PC-3 (cell line): ENCODE results near the gene LTBP3. TPM values are rescaled to one million over a fixed set of nuclear protein-coding genes. Genes with fewer than 3 reads are reported as not detected.

Experiments
- ATAC-seq: fragments of 200-7000 bp; cut with Tn5 transposase; 2 replicates; pipeline ENCODE4 v1.9.1; 2020; ENCODE audit warnings: mild to moderate bottlenecking, moderate library complexity
- BruUV-seq: library from RNA; stranded (reverse); fragments of 400-500 nt; replicated peaks from 2 replicates; lab custom pipeline; 2021; lab: Mats Ljungman, UMichigan
- CTCF ChIA-PET: fragments of 300-600 bp; sonication (Branson Sonifier 250); formaldehyde crosslinking; loops from one replicate; lab custom pipeline; 2022; ENCODE audit warnings: antibody characterized with exemption; lab: Charles Lee
- POLR2A ChIA-PET: fragments of 300-600 bp; sonication (Branson Sonifier 250); formaldehyde crosslinking; loops from one replicate; lab custom pipeline; 2022; ENCODE audit warnings: antibody characterized with exemption; ENCODE audit not compliant: unreplicated experiment; lab: Charles Lee
- DNase-seq: peaks from one replicate; pipeline ENCODE4 v3.0.0-alpha.2; 2015
- H2AFZ ChIP-seq: fragments of 300-600 bp; sonication (generic); 2 replicates; pipeline ENCODE4 v1.6.0; 2016; ENCODE audit warnings: antibody characterized with exemption, low read length
- H3F3A ChIP-seq: fragments of 300-600 bp; sonication (generic); one replicate; pipeline ENCODE4 v1.6.0; 2017; ENCODE audit warnings: antibody characterized with exemption, low read length, control low read depth, mild to moderate bottlenecking; ENCODE audit not compliant: unreplicated experiment
- H3K27ac ChIP-seq: fragments of 300-600 bp; sonication (generic); 2 replicates; pipeline ENCODE4 v1.5.1; 2016; ENCODE audit warnings: mild to moderate bottlenecking, low read length
- H3K27me3 ChIP-seq: fragments of 300-600 bp; sonication (generic); 2 replicates; pipeline ENCODE4 v1.6.1; 2016; ENCODE audit warnings: low read length, mixed read lengths
- H3K36me3 ChIP-seq: fragments of 300-600 bp; sonication (generic); 2 replicates; pipeline ENCODE4 v1.6.1; 2016; ENCODE audit warnings: low read depth, mixed run types, low read length, mixed read lengths
- H3K4me1 ChIP-seq: fragments of 300-600 bp; sonication (generic); 2 replicates; pipeline ENCODE4 v1.5.1; 2016; ENCODE audit warnings: low read length; ENCODE audit not compliant: insufficient read depth
- H3K4me2 ChIP-seq: fragments of 300-600 bp; sonication (generic); 2 replicates; pipeline ENCODE4 v1.6.0; 2016; ENCODE audit warnings: low read length
- H3K4me3 ChIP-seq: fragments of 300-600 bp; sonication (generic); 2 replicates; pipeline ENCODE4 v1.5.1; 2016; ENCODE audit warnings: mild to moderate bottlenecking, low read length, mixed read lengths
- H3K79me2 ChIP-seq: fragments of 300-600 bp; sonication (generic); 2 replicates; pipeline ENCODE4 v1.6.1; 2017; ENCODE audit warnings: low read length, mixed read lengths
- H3K9ac ChIP-seq: fragments of 300-600 bp; sonication (generic); 2 replicates; pipeline ENCODE4 v1.6.0; 2016; ENCODE audit warnings: mild to moderate bottlenecking, low read length
- H3K9me2 ChIP-seq: fragments of 300-600 bp; sonication (generic); replicated peaks from 2 replicates; pipeline ENCODE4 v1.6.1; 2016; ENCODE audit warnings: mixed run types, low read length, mixed read lengths
- H3K9me3 ChIP-seq: fragments of 300-600 bp; sonication (generic); 2 replicates; pipeline ENCODE4 v1.6.1; 2016; ENCODE audit warnings: low read length, mixed read lengths
- H4K20me1 ChIP-seq: fragments of 300-600 bp; sonication (generic); 2 replicates; pipeline ENCODE4 v1.6.1; 2016; ENCODE audit warnings: low read length, mixed read lengths
- CTCF ChIP-seq: fragments of 300-600 bp; sonication (generic); conservative IDR thresholded peaks from 2 replicates; pipeline ENCODE4 v1.5.1; 2017; ENCODE audit warnings: antibody characterized with exemption, low read depth, mild to moderate bottlenecking, low read length
- EZH2 ChIP-seq: fragments of 300-600 bp; sonication (generic); IDR thresholded peaks from one replicate; pipeline ENCODE4 v1.6.1; 2017; ENCODE audit warnings: antibody characterized with exemption, mild to moderate bottlenecking, low read length; ENCODE audit not compliant: unreplicated experiment
- EZH2phosphoT487 ChIP-seq: fragments of 300-600 bp; sonication (generic); IDR thresholded peaks from 2 replicates; pipeline ENCODE4 v1.6.1; 2018; ENCODE audit warnings: mild to moderate bottlenecking, antibody characterized with exemption, low read length, borderline replicate concordance
- intact Hi-C: fragments of 100-400 bp; cut with micrococcal nuclease; formaldehyde crosslinking; loops from 2 replicates; pipeline ENCODE4 v1.9.0; 2023
- total RNA-seq: library from RNA; depleted of rRNA; stranded (reverse); fragments of >200 nt; gene quantifications from 2 replicates; pipeline ENCODE4 v1.2.3, GENCODE V29; 2014

LTBP3 gene
- total RNA-seq, 1 experiment from 2014 or later = 197 TPM

DNA sequence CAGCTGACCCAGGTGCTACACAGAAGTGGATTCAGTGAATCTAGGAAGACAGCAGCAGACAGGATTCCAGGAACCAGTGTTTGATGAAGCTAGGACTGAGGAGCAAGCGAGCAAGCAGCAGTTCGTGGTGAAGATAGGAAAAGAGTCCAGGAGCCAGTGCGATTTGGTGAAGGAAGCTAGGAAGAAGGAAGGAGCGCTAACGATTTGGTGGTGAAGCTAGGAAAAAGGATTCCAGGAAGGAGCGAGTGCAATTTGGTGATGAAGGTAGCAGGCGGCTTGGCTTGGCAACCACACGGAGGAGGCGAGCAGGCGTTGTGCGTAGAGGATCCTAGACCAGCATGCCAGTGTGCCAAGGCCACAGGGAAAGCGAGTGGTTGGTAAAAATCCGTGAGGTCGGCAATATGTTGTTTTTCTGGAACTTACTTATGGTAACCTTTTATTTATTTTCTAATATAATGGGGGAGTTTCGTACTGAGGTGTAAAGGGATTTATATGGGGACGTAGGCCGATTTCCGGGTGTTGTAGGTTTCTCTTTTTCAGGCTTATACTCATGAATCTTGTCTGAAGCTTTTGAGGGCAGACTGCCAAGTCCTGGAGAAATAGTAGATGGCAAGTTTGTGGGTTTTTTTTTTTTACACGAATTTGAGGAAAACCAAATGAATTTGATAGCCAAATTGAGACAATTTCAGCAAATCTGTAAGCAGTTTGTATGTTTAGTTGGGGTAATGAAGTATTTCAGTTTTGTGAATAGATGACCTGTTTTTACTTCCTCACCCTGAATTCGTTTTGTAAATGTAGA, 57.6 kb downstream of the LTBP3 start:
- H3K9ac ChIP-seq = peak overlapping the region; percentile 97
- no peaks in the 10 kb centered on the region for H3K27me3 ChIP-seq
- H3K27ac ChIP-seq = peak overlapping the region; percentile 95
- intact Hi-C loops = no loop called here
- ATAC-seq (no peak), DNase-seq (peak; percentile 50)
- H3K36me3 ChIP-seq = peaks cover 63% of the 10 kb centered on the region
- ChIA-PET POLR2A (interaction anchor here (0.5 to 2.3 kb wide), 11 partner anchors 8 to 1183 kb away, joined by 3 to 31 read pairs (median 6); partner anchors contain the start of genes NEAT1 and PRDX5), CTCF (interaction anchor here (0.7 to 1.0 kb wide), 2 partner anchors 29 to 169 kb away, joined by 3 to 4 read pairs; no protein-coding TSS in a partner anchor)
- no TSS peak for BruUV-seq
- peaks cover 90% of the 10 kb centered on the region for H3K79me2 ChIP-seq
- no peak for TF ChIP-seq EZH2
- H3K9me2 ChIP-seq = no peaks in the 10 kb centered on the region
- peaks cover 54% of the 10 kb centered on the region for H3K4me1 ChIP-seq
- no peak overlapping the region for H2AFZ ChIP-seq
- H3K4me2 ChIP-seq = peak overlapping the region; percentile 90
- peaks cover 64% of the 10 kb centered on the region for H3F3A ChIP-seq
- peak overlapping the region; percentile 95 for H3K4me3 ChIP-seq
- H3K9me3 ChIP-seq = no peaks in the 10 kb centered on the region
- H4K20me1 ChIP-seq = peaks cover 66% of the 10 kb centered on the region

- BruUV-seq = TSS peak; percentile 4
- H3K27me3 ChIP-seq = no peaks in the 10 kb centered on the region
- peaks cover 56% of the 10 kb centered on the region for H3F3A ChIP-seq
- no peaks in the 10 kb centered on the region for H3K9me2 ChIP-seq
- DNase-seq (no peak), ATAC-seq (no peak)
- peaks cover 59% of the 10 kb centered on the region for H4K20me1 ChIP-seq
- H3K4me2 ChIP-seq = peak overlapping the region; percentile 90
- intact Hi-C loops = no loop called here
- CTCF ChIA-PET = interaction anchor here (0.7 to 1.0 kb wide), 2 partner anchors 29 to 169 kb away, joined by 3 to 4 read pairs; no protein-coding TSS in a partner anchor
- peaks cover 47% of the 10 kb centered on the region for H3K4me1 ChIP-seq
- H2AFZ ChIP-seq = no peak overlapping the region
- H3K9me3 ChIP-seq = no peaks in the 10 kb centered on the region
- TF ChIP-seq EZH2phosphoT487 = no peak
- peaks cover 56% of the 10 kb centered on the region for H3K36me3 ChIP-seq
- POLR2A ChIA-PET = interaction anchor here (0.5 to 3.0 kb wide), 18 partner anchors 8 to 1182 kb away, joined by 3 to 40 read pairs (median 6); partner anchors contain the start of genes NEAT1, PRDX5 and SCYL1
- H3K4me3 ChIP-seq = peak overlapping the region; percentile 95
- peak overlapping the region; percentile 97 for H3K9ac ChIP-seq
- peaks cover 83% of the 10 kb centered on the region for H3K79me2 ChIP-seq
- peak overlapping the region; percentile 95 for H3K27ac ChIP-seq
Observed at GRCh38 chr11:65499713-65500386, 58.3 kb downstream of the LTBP3 start.

- Histone ChIP-seq H3K79me2 (peaks cover 76% of the 10 kb centered on the region), H2AFZ (peak within 1 kb of the TSS; percentile 88), H3K9me3 (no peaks in the 10 kb centered on the region), H4K20me1 (peaks cover 52% of the 10 kb centered on the region), H3K9ac (peak within 1 kb of the TSS; percentile 97), H3K4me3 (peak within 1 kb of the TSS; percentile 95), H3K36me3 (peaks cover 48% of the 10 kb centered on the region), H3K4me2 (peak within 1 kb of the TSS; percentile 90), H3K27ac (peak within 1 kb of the TSS; percentile 95), H3K4me1 (peaks cover 47% of the 10 kb centered on the region), H3K9me2 (no peaks in the 10 kb centered on the region), H3F3A (peaks cover 49% of the 10 kb centered on the region), H3K27me3 (no peaks in the 10 kb centered on the region)
- TSS peak; percentile 47 for BruUV-seq
- intact Hi-C loops = no loop called here
- TF ChIP-seq EZH2 (no peak), EZH2phosphoT487 (no peak), CTCF (no peak)
- CTCF ChIA-PET = interaction anchor here (0.6 to 0.7 kb wide), 2 partner anchors 21 to 80 kb away, joined by 3 to 4 read pairs; no protein-coding TSS in a partner anchor
- POLR2A ChIA-PET = interaction anchor here (0.5 to 3.0 kb wide), 19 partner anchors 8 to 114 kb away, joined by 3 to 40 read pairs (median 5); partner anchors contain the start of genes NEAT1 and SCYL1
- ATAC-seq = no peak
- peak; percentile 96 for DNase-seq
Observed at GRCh38 chr11:65498977-65499712, 59.0 kb downstream of the LTBP3 start, which contains the start of gene MALAT1. MALAT1 (plus strand) TSS chr11:65499045.
